ENCODE results near the gene DRD4. TPM values are rescaled to one million over a fixed set of nuclear protein-coding genes. Genes with fewer than 3 reads are reported as not detected.

The DRD4 gene
- total and polyA plus RNA-seq, 2 donors, result 0.09 to 0.82 TPM

Other genes with a start within 250 kb of the DRD4 start
- gene PKP3, start 243.1 kb upstream of the DRD4 start, total RNA-seq, result 7.7 TPM
- gene PKP3, start 243.1 kb upstream of the DRD4 start, polyA plus RNA-seq, result 26.5 TPM
- 39.4 TPM for gene SIGIRR, start 222.3 kb upstream of the DRD4 start, total RNA-seq
- 153 TPM for gene SIGIRR, start 222.3 kb upstream of the DRD4 start, polyA plus RNA-seq
- gene ANO9, start 195.3 kb upstream of the DRD4 start, total RNA-seq, result 26.3 TPM
- gene ANO9, start 195.3 kb upstream of the DRD4 start, polyA plus RNA-seq, result 114 TPM
- 12.1 TPM for gene PTDSS2, start 187.0 kb upstream of the DRD4 start, total RNA-seq
- gene PTDSS2, start 187.0 kb upstream of the DRD4 start, polyA plus RNA-seq, result 24.1 TPM
- gene RNH1, start 130.0 kb upstream of the DRD4 start, total RNA-seq, result 79.2 TPM
- 114 TPM for gene RNH1, start 130.0 kb upstream of the DRD4 start, polyA plus RNA-seq
- gene HRAS, start 101.7 kb upstream of the DRD4 start, total RNA-seq, result 44.1 TPM
- 145 TPM for gene HRAS, start 101.7 kb upstream of the DRD4 start, polyA plus RNA-seq
- gene LRRC56, start 99.7 kb upstream of the DRD4 start, total RNA-seq, result 0.47 TPM
- 2.4 TPM for gene LRRC56, start 99.7 kb upstream of the DRD4 start, polyA plus RNA-seq
- 1.1 TPM for gene LMNTD2, start 76.5 kb upstream of the DRD4 start, total RNA-seq
- gene LMNTD2, start 76.5 kb upstream of the DRD4 start, polyA plus RNA-seq, result 5.8 TPM
- 22.5 TPM for gene RASSF7, start 76.3 kb upstream of the DRD4 start, total RNA-seq
- gene RASSF7, start 76.3 kb upstream of the DRD4 start, polyA plus RNA-seq, result 51.2 TPM
- gene PHRF1, start 60.8 kb upstream of the DRD4 start, total RNA-seq, result 17.0 TPM
- 23.7 TPM for gene PHRF1, start 60.8 kb upstream of the DRD4 start, polyA plus RNA-seq
- 44.5 TPM for gene IRF7, start 21.3 kb upstream of the DRD4 start, total RNA-seq
- 102 TPM for gene IRF7, start 21.3 kb upstream of the DRD4 start, polyA plus RNA-seq
- not detected for gene CDHR5, start 12.3 kb upstream of the DRD4 start, total RNA-seq
- 0.05 TPM for gene CDHR5, start 12.3 kb upstream of the DRD4 start, polyA plus RNA-seq
- 0.19 TPM for gene SCT, start 10.1 kb upstream of the DRD4 start, total RNA-seq
- gene SCT, start 10.1 kb upstream of the DRD4 start, polyA plus RNA-seq, result 0.25 TPM
- gene DEAF1, start 58.0 kb downstream of the DRD4 start, total RNA-seq, result 20.7 TPM
- gene DEAF1, start 58.0 kb downstream of the DRD4 start, polyA plus RNA-seq, result 27.2 TPM
- gene TMEM80, start 58.5 kb downstream of the DRD4 start, total RNA-seq, result 17.7 TPM
- gene TMEM80, start 58.5 kb downstream of the DRD4 start, polyA plus RNA-seq, result 31.1 TPM
- gene EPS8L2, start 69.0 kb downstream of the DRD4 start, total RNA-seq, result 3.9 TPM
- 28.8 TPM for gene EPS8L2, start 69.0 kb downstream of the DRD4 start, polyA plus RNA-seq
- 141 TPM for gene TALDO1, start 110.2 kb downstream of the DRD4 start, total RNA-seq
- 115 TPM for gene TALDO1, start 110.2 kb downstream of the DRD4 start, polyA plus RNA-seq
- 13.0 TPM for gene GATD1, start 140.2 kb downstream of the DRD4 start, total RNA-seq
- gene GATD1, start 140.2 kb downstream of the DRD4 start, polyA plus RNA-seq, result 31.2 TPM
- gene CEND1, start 152.8 kb downstream of the DRD4 start, total RNA-seq, result 0.19 TPM
- gene CEND1, start 152.8 kb downstream of the DRD4 start, polyA plus RNA-seq, result 0.25 TPM
- 5.7 TPM for gene SLC25A22, start 161.0 kb downstream of the DRD4 start, total RNA-seq
- gene SLC25A22, start 161.0 kb downstream of the DRD4 start, polyA plus RNA-seq, result 11.8 TPM
- 6.6 TPM for gene PIDD1, start 168.0 kb downstream of the DRD4 start, total RNA-seq
- gene PIDD1, start 168.0 kb downstream of the DRD4 start, polyA plus RNA-seq, result 46.0 TPM
- gene RPLP2, start 172.7 kb downstream of the DRD4 start, total RNA-seq, result 1,873 TPM
- 2,667 TPM for gene RPLP2, start 172.7 kb downstream of the DRD4 start, polyA plus RNA-seq
- 10.5 TPM for gene PNPLA2, start 181.6 kb downstream of the DRD4 start, total RNA-seq
- 83.6 TPM for gene PNPLA2, start 181.6 kb downstream of the DRD4 start, polyA plus RNA-seq
- gene CRACR2B, start 190.7 kb downstream of the DRD4 start, total RNA-seq, result 0.57 TPM
- gene CRACR2B, start 190.7 kb downstream of the DRD4 start, polyA plus RNA-seq, result 6.2 TPM
- 19.5 TPM for gene CD151, start 195.7 kb downstream of the DRD4 start, total RNA-seq
- gene CD151, start 195.7 kb downstream of the DRD4 start, polyA plus RNA-seq, result 82.3 TPM
- 92.3 TPM for gene POLR2L, start 205.3 kb downstream of the DRD4 start, total RNA-seq
- gene POLR2L, start 205.3 kb downstream of the DRD4 start, polyA plus RNA-seq, result 92.1 TPM
- gene TSPAN4, start 205.6 kb downstream of the DRD4 start, total RNA-seq, result 22.2 TPM
- 56.7 TPM for gene TSPAN4, start 205.6 kb downstream of the DRD4 start, polyA plus RNA-seq